ENCODE measurements around the gene GGN. TPM values are rescaled to one million over a fixed set of nuclear protein-coding genes. Genes with fewer than 3 reads are reported as not detected.

Gene GGN
- polyA plus RNA-seq, 1 donor (not counting 4 experiments of a cell fraction or from before 2014, with no cell fraction given), result not detected

- no peak for FAIRE-seq
- H3K9me3 ChIP-seq (ENCODE audit: control insufficient read depth, low read depth, low read length), result no peaks in the 10 kb centered on the region
- no peak overlapping the region for H3K4me2 ChIP-seq (ENCODE audit: control insufficient read depth, extremely low read depth, insufficient read depth, low read depth, low read length)
- H3K36me3 ChIP-seq (ENCODE audit: control insufficient read depth in 2 of 2, extremely low read depth in 1 of 2, insufficient read depth in 2 of 2, low read length in 2 of 2), result peaks cover 31 to 55% of the 10 kb centered on the region in 2 experiments
- no peak overlapping the region for H3K4me3 ChIP-seq (ENCODE audit: control insufficient read depth in 2 of 3, extremely low read depth in 1 of 3, insufficient read depth in 2 of 3, low read depth in 1 of 3, low read length in 3 of 3)
- no peak for DNase-seq (ENCODE audit: low read depth, low spot score)
- peaks cover 26% of the 10 kb centered on the region for H3K79me2 ChIP-seq (ENCODE audit: control insufficient read depth, insufficient read depth, low read length)
- H3K27me3 ChIP-seq (ENCODE audit: control insufficient read depth, extremely low read depth, insufficient read depth, low read length), result no peaks in the 10 kb centered on the region
- TF ChIP-seq EZH2 (IDR thresholded peaks at IDR 0.05; ENCODE audit: low read length), result no peak
- no peak for TF ChIP-seq CTCF (optimal IDR thresholded peaks at IDR 0.05 in 1 of 3, IDR thresholded peaks at IDR 0.05 in 1 of 3, conservative IDR thresholded peaks at IDR 0.05 in 1 of 3; ENCODE audit: extremely low read depth in 1 of 3, insufficient read depth in 2 of 3, low read length in 3 of 3)
- dilution Hi-C loops (cut with MboI; ENCODE audit: extremely low pct_ligation_motif_present, low sequenced_read_pairs), result no loop called here
- peaks cover 14% of the 10 kb centered on the region for H4K20me1 ChIP-seq (ENCODE audit: control insufficient read depth, extremely low read depth, insufficient read depth, low read length)
- H3K9me1 ChIP-seq (ENCODE audit: control insufficient read depth, extremely low read depth, insufficient read depth, low read length), result peaks cover 12% of the 10 kb centered on the region
- H2AFZ ChIP-seq (ENCODE audit: control insufficient read depth, low read length), result no peak overlapping the region
- no peak overlapping the region for H3K27ac ChIP-seq (ENCODE audit: control insufficient read depth, insufficient read depth, low read length)
- no peak overlapping the region for H3K9ac ChIP-seq (ENCODE audit: control insufficient read depth, extremely low read depth, insufficient read depth, low read length)
- peaks cover 16% of the 10 kb centered on the region for H3K4me1 ChIP-seq (ENCODE audit: control insufficient read depth, extremely low read depth, insufficient read depth, low read length)
These were observed 6.7 kb downstream of the GGN start for GRCh38 chr19:38381138-38381537.

- Histone ChIP-seq H3K27ac (ENCODE audit: control insufficient read depth, insufficient read depth, low read length) (no peak overlapping the region), H3K4me2 (ENCODE audit: control insufficient read depth, extremely low read depth, insufficient read depth, low read depth, low read length) (no peak overlapping the region), H3K4me3 (ENCODE audit: control insufficient read depth in 2 of 3, extremely low read depth in 1 of 3, insufficient read depth in 2 of 3, low read depth in 1 of 3, low read length in 3 of 3) (no peak overlapping the region), H3K9me1 (ENCODE audit: control insufficient read depth, extremely low read depth, insufficient read depth, low read length) (peaks cover 12% of the 10 kb centered on the region), H3K79me2 (ENCODE audit: control insufficient read depth, insufficient read depth, low read length) (peaks cover 41% of the 10 kb centered on the region), H3K4me1 (ENCODE audit: control insufficient read depth, extremely low read depth, insufficient read depth, low read length) (peaks cover 23% of the 10 kb centered on the region), H3K9ac (ENCODE audit: control insufficient read depth, extremely low read depth, insufficient read depth, low read length) (no peak overlapping the region), H3K27me3 (ENCODE audit: control insufficient read depth, extremely low read depth, insufficient read depth, low read length) (no peaks in the 10 kb centered on the region), H3K9me3 (ENCODE audit: control insufficient read depth, low read depth, low read length) (no peaks in the 10 kb centered on the region), H4K20me1 (ENCODE audit: control insufficient read depth, extremely low read depth, insufficient read depth, low read length) (peaks cover 7% of the 10 kb centered on the region), H2AFZ (ENCODE audit: control insufficient read depth, low read length) (no peak overlapping the region), H3K36me3 (ENCODE audit: control insufficient read depth in 2 of 2, extremely low read depth in 1 of 2, insufficient read depth in 2 of 2, low read length in 2 of 2) (peaks cover 29 to 46% of the 10 kb centered on the region in 2 experiments)
- TF ChIP-seq EZH2 (IDR thresholded peaks at IDR 0.05; ENCODE audit: low read length) (no peak), CTCF (optimal IDR thresholded peaks at IDR 0.05 in 1 of 3, IDR thresholded peaks at IDR 0.05 in 1 of 3, conservative IDR thresholded peaks at IDR 0.05 in 1 of 3; ENCODE audit: extremely low read depth in 1 of 3, insufficient read depth in 2 of 3, low read length in 3 of 3) (no peak)
- dilution Hi-C loops (cut with MboI; ENCODE audit: extremely low pct_ligation_motif_present, low sequenced_read_pairs), result no loop called here
- DNase-seq (ENCODE audit: low read depth, low spot score) (no peak), FAIRE-seq (no peak)
These were observed 9.0 kb downstream of the GGN start for GRCh38 chr19:38378866-38379265.
